ENCODE data around the gene PERM1.

The PERM1 gene

GRCh38 chr1:981491-981954 lies 370 bp downstream of the PERM1 start:
- 92% methylated on average over 18 of the region's 21 CpGs for WGBS (ENCODE audit: insufficient coverage)
- ChIA-PET POLR2A (interaction anchor here (0.9 kb wide), 1 partner anchor 14 kb away, joined by 3 read pairs; no protein-coding TSS in a partner anchor), CTCF (interaction anchor here (1.2 to 6.5 kb wide), 7 partner anchors 11 to 81 kb away, joined by 3 to 58 read pairs (median 6); partner anchors contain the start of genes AGRN and ISG15)
- no peak for DNase-seq
- H3K36me3 ChIP-seq (ENCODE audit: control insufficient read depth in 4 of 4, insufficient read depth in 4 of 4, low read length in 3 of 4) = no peaks in the 10 kb centered on the region
- H3K27me3 ChIP-seq (replicated peaks in 2 of 5; ENCODE audit: control insufficient read depth in 4 of 5, insufficient read depth in 5 of 5, low read length in 4 of 5) = peaks cover 0 to 43% (median 10%) of the 10 kb centered on the region in 5 experiments
- H3K4me1 ChIP-seq (ENCODE audit: control extremely low read depth in 1 of 4, control insufficient read depth in 4 of 4, insufficient read depth in 4 of 4, low read length in 3 of 4) = peaks cover 0 to 1% (median 0%) of the 10 kb centered on the region in 4 experiments
- no peaks in the 10 kb centered on the region for H3K9me3 ChIP-seq (ENCODE audit: control extremely low read depth in 1 of 5, control insufficient read depth in 4 of 5, insufficient read depth in 2 of 5, low read depth in 1 of 5, low read length in 4 of 5)
- H3K4me3 ChIP-seq (ENCODE audit: control insufficient read depth in 1 of 7, extremely low read depth in 1 of 7, insufficient read depth in 4 of 7, low read depth in 2 of 7, low read length in 6 of 7) = no peak overlapping the region
- no peak overlapping the region for H3K27ac ChIP-seq (ENCODE audit: insufficient read depth in 1 of 2, low read depth in 1 of 2, low read length in 2 of 2, poor library complexity in 1 of 2, severe bottlenecking in 2 of 2)

GRCh38 chr1:980602-981395 lies 1.1 kb downstream of the PERM1 start:
- DNase-seq = no peak

GRCh38 chr1:980137-980571 lies 1.7 kb downstream of the PERM1 start:
- no peak for DNase-seq
- ChIA-PET POLR2A (no interaction called here), CTCF (interaction anchor here (0.9 to 6.5 kb wide), 5 partner anchors 13 to 83 kb away, joined by 3 to 58 read pairs (median 5); no protein-coding TSS in a partner anchor)
- peaks cover 0 to 40% (median 4%) of the 10 kb centered on the region in 5 experiments for H3K27me3 ChIP-seq (replicated peaks in 2 of 5; ENCODE audit: control insufficient read depth in 4 of 5, insufficient read depth in 5 of 5, low read length in 4 of 5)
- H3K4me3 ChIP-seq (ENCODE audit: control insufficient read depth in 1 of 7, extremely low read depth in 1 of 7, insufficient read depth in 4 of 7, low read depth in 2 of 7, low read length in 6 of 7) = no peak overlapping the region
- H3K9me3 ChIP-seq (ENCODE audit: control extremely low read depth in 1 of 5, control insufficient read depth in 4 of 5, insufficient read depth in 2 of 5, low read depth in 1 of 5, low read length in 4 of 5) = no peaks in the 10 kb centered on the region
- 92% methylated on average over 11 of the region's 13 CpGs for WGBS (ENCODE audit: insufficient coverage)
- no peaks in the 10 kb centered on the region for H3K36me3 ChIP-seq (ENCODE audit: control insufficient read depth in 4 of 4, insufficient read depth in 4 of 4, low read length in 3 of 4)
- H3K4me1 ChIP-seq (ENCODE audit: control extremely low read depth in 1 of 4, control insufficient read depth in 4 of 4, insufficient read depth in 4 of 4, low read length in 3 of 4) = peaks cover 0 to 10% (median 7%) of the 10 kb centered on the region in 4 experiments
- no peak overlapping the region for H3K27ac ChIP-seq (ENCODE audit: insufficient read depth in 1 of 2, low read depth in 1 of 2, low read length in 2 of 2, poor library complexity in 1 of 2, severe bottlenecking in 2 of 2)

More at GRCh38 chr1:980602-981395, 1.1 kb downstream of the PERM1 start:
- Histone ChIP-seq H3K27ac (ENCODE audit: insufficient read depth in 1 of 2, low read depth in 1 of 2, low read length in 2 of 2, poor library complexity in 1 of 2, severe bottlenecking in 2 of 2) (no peak overlapping the region), H3K4me1 (ENCODE audit: control extremely low read depth in 1 of 4, control insufficient read depth in 4 of 4, insufficient read depth in 4 of 4, low read length in 3 of 4) (peaks cover 0 to 8% (median 6%) of the 10 kb centered on the region in 4 experiments), H3K4me3 (ENCODE audit: control insufficient read depth in 1 of 7, extremely low read depth in 1 of 7, insufficient read depth in 4 of 7, low read depth in 2 of 7, low read length in 6 of 7) (no peak overlapping the region), H3K36me3 (ENCODE audit: control insufficient read depth in 4 of 4, insufficient read depth in 4 of 4, low read length in 3 of 4) (no peaks in the 10 kb centered on the region), H3K9me3 (ENCODE audit: control extremely low read depth in 1 of 5, control insufficient read depth in 4 of 5, insufficient read depth in 2 of 5, low read depth in 1 of 5, low read length in 4 of 5) (no peaks in the 10 kb centered on the region), H3K27me3 (replicated peaks in 2 of 5; ENCODE audit: control insufficient read depth in 4 of 5, insufficient read depth in 5 of 5, low read length in 4 of 5) (peaks cover 0 to 40% (median 9%) of the 10 kb centered on the region in 5 experiments)
- POLR2A ChIA-PET = interaction anchor here (0.9 kb wide), 1 partner anchor 14 kb away, joined by 3 read pairs; no protein-coding TSS in a partner anchor
- WGBS (ENCODE audit: insufficient coverage) = 86% methylated on average over 32 of the region's 35 CpGs
- CTCF ChIA-PET = interaction anchor here (0.9 to 6.5 kb wide), 8 partner anchors 12 to 82 kb away, joined by 3 to 58 read pairs (median 5); partner anchors contain the start of gene ISG15

DNA sequence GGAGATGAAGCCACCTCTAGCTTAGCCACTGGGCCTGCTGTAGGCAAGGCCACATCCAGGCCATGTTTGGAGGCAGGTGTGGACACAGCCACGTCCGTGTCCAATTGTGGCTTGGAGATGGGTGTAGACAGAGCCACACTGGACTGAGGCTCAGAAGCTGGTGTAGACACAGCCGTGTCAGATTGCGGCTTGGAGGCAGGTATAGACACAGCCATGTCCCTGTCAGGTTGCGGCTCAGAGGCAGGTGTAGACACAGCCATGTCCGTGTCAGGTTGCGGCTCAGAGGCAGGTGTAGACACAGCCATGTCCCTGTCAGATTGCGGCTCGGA lies 2.2 kb downstream of the PERM1 start:
- ChIA-PET CTCF (interaction anchor here (6.5 kb wide), 1 partner anchor 13 kb away, joined by 58 read pairs; no protein-coding TSS in a partner anchor), POLR2A (interaction anchor here (0.6 kb wide), 1 partner anchor 1070 kb away, joined by 3 read pairs; no protein-coding TSS in a partner anchor)
- Histone ChIP-seq H3K36me3 (ENCODE audit: control insufficient read depth in 4 of 4, insufficient read depth in 4 of 4, low read length in 3 of 4) (no peaks in the 10 kb centered on the region), H3K27me3 (replicated peaks in 2 of 5; ENCODE audit: control insufficient read depth in 4 of 5, insufficient read depth in 5 of 5, low read length in 4 of 5) (peaks cover 0 to 39% (median 2%) of the 10 kb centered on the region in 5 experiments), H3K27ac (ENCODE audit: insufficient read depth in 1 of 2, low read depth in 1 of 2, low read length in 2 of 2, poor library complexity in 1 of 2, severe bottlenecking in 2 of 2) (no peak overlapping the region), H3K4me1 (ENCODE audit: control extremely low read depth in 1 of 4, control insufficient read depth in 4 of 4, insufficient read depth in 4 of 4, low read length in 3 of 4) (peaks cover 0 to 10% (median 7%) of the 10 kb centered on the region in 4 experiments), H3K9me3 (ENCODE audit: control extremely low read depth in 1 of 5, control insufficient read depth in 4 of 5, insufficient read depth in 2 of 5, low read depth in 1 of 5, low read length in 4 of 5) (no peaks in the 10 kb centered on the region), H3K4me3 (ENCODE audit: control insufficient read depth in 1 of 7, extremely low read depth in 1 of 7, insufficient read depth in 4 of 7, low read depth in 2 of 7, low read length in 6 of 7) (no peak overlapping the region)
- 96% methylated on average over 9 of the region's 9 CpGs for WGBS (ENCODE audit: insufficient coverage)
- no peak for DNase-seq

- H3K27me3 ChIP-seq (replicated peaks in 2 of 5; ENCODE audit: control insufficient read depth in 4 of 5, insufficient read depth in 5 of 5, low read length in 4 of 5) = peaks cover 0 to 42% (median 2%) of the 10 kb centered on the region in 5 experiments
- WGBS (ENCODE audit: insufficient coverage) = 94% methylated on average over 53 of the region's 60 CpGs
- ChIA-PET POLR2A (interaction anchor here (0.6 kb wide), 1 partner anchor 1070 kb away, joined by 3 read pairs; no protein-coding TSS in a partner anchor), CTCF (interaction anchor here (6.5 kb wide), 1 partner anchor 14 kb away, joined by 58 read pairs; no protein-coding TSS in a partner anchor)
- H3K9me3 ChIP-seq (ENCODE audit: control extremely low read depth in 1 of 5, control insufficient read depth in 4 of 5, insufficient read depth in 2 of 5, low read depth in 1 of 5, low read length in 4 of 5) = no peaks in the 10 kb centered on the region
- peaks cover 0 to 8% (median 7%) of the 10 kb centered on the region in 4 experiments for H3K4me1 ChIP-seq (ENCODE audit: control extremely low read depth in 1 of 4, control insufficient read depth in 4 of 4, insufficient read depth in 4 of 4, low read length in 3 of 4)
- no peak overlapping the region for H3K4me3 ChIP-seq (ENCODE audit: control insufficient read depth in 1 of 7, extremely low read depth in 1 of 7, insufficient read depth in 4 of 7, low read depth in 2 of 7, low read length in 6 of 7)
- no peak for DNase-seq
- no peaks in the 10 kb centered on the region for H3K36me3 ChIP-seq (ENCODE audit: control insufficient read depth in 4 of 4, insufficient read depth in 4 of 4, low read length in 3 of 4)
- H3K27ac ChIP-seq (ENCODE audit: insufficient read depth in 1 of 2, low read depth in 1 of 2, low read length in 2 of 2, poor library complexity in 1 of 2, severe bottlenecking in 2 of 2) = no peak overlapping the region
Observed at GRCh38 chr1:978835-979743, 2.8 kb downstream of the PERM1 start.

- peak in 1 of 3 donors; percentile 27 for DNase-seq
- Histone ChIP-seq H3K27me3 (replicated peaks in 2 of 5; ENCODE audit: control insufficient read depth in 4 of 5, insufficient read depth in 5 of 5, low read length in 4 of 5) (peaks cover 0 to 40% (median 3%) of the 10 kb centered on the region in 5 experiments), H3K36me3 (ENCODE audit: control insufficient read depth in 4 of 4, insufficient read depth in 4 of 4, low read length in 3 of 4) (no peaks in the 10 kb centered on the region), H3K4me1 (ENCODE audit: control extremely low read depth in 1 of 4, control insufficient read depth in 4 of 4, insufficient read depth in 4 of 4, low read length in 3 of 4) (peaks cover 0 to 8% (median 7%) of the 10 kb centered on the region in 4 experiments), H3K27ac (ENCODE audit: insufficient read depth in 1 of 2, low read depth in 1 of 2, low read length in 2 of 2, poor library complexity in 1 of 2, severe bottlenecking in 2 of 2) (no peak overlapping the region), H3K9me3 (ENCODE audit: control extremely low read depth in 1 of 5, control insufficient read depth in 4 of 5, insufficient read depth in 2 of 5, low read depth in 1 of 5, low read length in 4 of 5) (no peaks in the 10 kb centered on the region), H3K4me3 (ENCODE audit: control insufficient read depth in 1 of 7, extremely low read depth in 1 of 7, insufficient read depth in 4 of 7, low read depth in 2 of 7, low read length in 6 of 7) (no peak overlapping the region)
- WGBS (ENCODE audit: insufficient coverage) = 95% methylated on average over 24 of the region's 44 CpGs
- POLR2A ChIA-PET = no interaction called here
- CTCF ChIA-PET = interaction anchor here (6.5 kb wide), 1 partner anchor 15 kb away, joined by 58 read pairs; no protein-coding TSS in a partner anchor
Observed at GRCh38 chr1:978069-978834, 3.6 kb downstream of the PERM1 start.
